Hepatic stellate cell (primary cell): ENCODE data around the gene CAP1.
"Not testable (repeated sequence)": the region's sequence is repeated elsewhere in the genome, so short reads cannot be mapped to it uniquely, and the experiment has no call there.

Source experiments
- DNase-seq: peaks from one replicate; pipeline ENCODE4 v3.0.0; 2011; ENCODE audit warnings: low spot score

Gene CAP1

GRCh38 chr1:40040511-40041465 is at the start of gene CAP1:
CAP1 (plus strand) TSS chr1:40040729; CDS start chr1:40059347, 18,618 bp downstream.
- peak; percentile 95 for DNase-seq

GRCh38 chr1:39992234-39992633 is 48.3 kb upstream of the CAP1 start:
- no peak for DNase-seq

GRCh38 chr1:39992888-39993287 is 47.6 kb upstream of the CAP1 start:
- no peak for DNase-seq

- DNase-seq: no peak
Measured at GRCh38 chr1:39995973-39996393, 44.5 kb upstream of the CAP1 start.

- DNase-seq: peak; percentile 30
Measured at GRCh38 chr1:39996396-39997004, 44.0 kb upstream of the CAP1 start.

- DNase-seq: no peak
Measured at GRCh38 chr1:40001456-40001855, 39.1 kb upstream of the CAP1 start.

- no peak for DNase-seq
Measured at GRCh38 chr1:40003156-40004093, 37.1 kb upstream of the CAP1 start.

GRCh38 chr1:40004857-40005256 is 35.7 kb upstream of the CAP1 start:
- DNase-seq: no peak

- DNase-seq: not testable (repeated sequence)
Measured at GRCh38 chr1:40007481-40008034, 33.0 kb upstream of the CAP1 start.

- DNase-seq: no peak
Measured at GRCh38 chr1:40011198-40011597, 29.3 kb upstream of the CAP1 start.

- DNase-seq: no peak
Measured at GRCh38 chr1:40014253-40014706, 26.2 kb upstream of the CAP1 start.

- DNase-seq: peak; percentile 78
Measured at GRCh38 chr1:40014812-40015594, 25.5 kb upstream of the CAP1 start.

- no peak for DNase-seq
Measured at GRCh38 chr1:40017951-40018575, 22.5 kb upstream of the CAP1 start.

GRCh38 chr1:40020447-40021085 is 20.0 kb upstream of the CAP1 start:
- no peak for DNase-seq

- DNase-seq: no peak
Measured at GRCh38 chr1:40023379-40023944, 17.1 kb upstream of the CAP1 start.

- DNase-seq: no peak
Measured at GRCh38 chr1:40024671-40025070, 15.9 kb upstream of the CAP1 start.

GRCh38 chr1:40027647-40028046 is 12.9 kb upstream of the CAP1 start:
- DNase-seq: no peak

GRCh38 chr1:40029608-40030007 is 10.9 kb upstream of the CAP1 start:
- no peak for DNase-seq

GRCh38 chr1:40030528-40031135 is 9.9 kb upstream of the CAP1 start:
- peak; percentile 42 for DNase-seq
